ENCODE measurements around the gene XPNPEP1. TPM values are rescaled to one million over a fixed set of nuclear protein-coding genes. Genes with fewer than 3 reads are reported as not detected.

The XPNPEP1 gene
- polyA plus RNA-seq, 1 donor (not counting 4 experiments of a cell fraction or from before 2014, with no cell fraction given) = 96.2 TPM

GRCh38 chr10:109940117-109940516, 16.8 kb upstream of the XPNPEP1 start:
- Histone ChIP-seq H3K9ac (ENCODE audit: control insufficient read depth, extremely low read depth, insufficient read depth, low read length) (no peak overlapping the region), H2AFZ (ENCODE audit: control insufficient read depth, low read length) (no peak overlapping the region), H3K4me3 (ENCODE audit: control insufficient read depth in 2 of 3, extremely low read depth in 1 of 3, insufficient read depth in 2 of 3, low read depth in 1 of 3, low read length in 3 of 3) (no peak overlapping the region), H3K4me2 (ENCODE audit: control insufficient read depth, extremely low read depth, insufficient read depth, low read depth, low read length) (no peak overlapping the region), H3K27ac (ENCODE audit: control insufficient read depth, insufficient read depth, low read length) (no peak overlapping the region), H3K4me1 (ENCODE audit: control insufficient read depth, extremely low read depth, insufficient read depth, low read length) (no peaks in the 10 kb centered on the region), H3K27me3 (ENCODE audit: control insufficient read depth, extremely low read depth, insufficient read depth, low read length) (no peaks in the 10 kb centered on the region), H3K9me3 (ENCODE audit: control insufficient read depth, low read depth, low read length) (no peaks in the 10 kb centered on the region), H3K9me1 (ENCODE audit: control insufficient read depth, extremely low read depth, insufficient read depth, low read length) (no peaks in the 10 kb centered on the region), H3K36me3 (ENCODE audit: control insufficient read depth in 2 of 2, extremely low read depth in 1 of 2, insufficient read depth in 2 of 2, low read length in 2 of 2) (no peaks in the 10 kb centered on the region), H4K20me1 (ENCODE audit: control insufficient read depth, extremely low read depth, insufficient read depth, low read length) (no peaks in the 10 kb centered on the region), H3K79me2 (ENCODE audit: control insufficient read depth, insufficient read depth, low read length) (no peaks in the 10 kb centered on the region)
- dilution Hi-C loops (cut with MboI; ENCODE audit: extremely low pct_ligation_motif_present, low sequenced_read_pairs) = no loop called here
- TF ChIP-seq EZH2 (IDR thresholded peaks at IDR 0.05; ENCODE audit: low read length) (no peak), CTCF (optimal IDR thresholded peaks at IDR 0.05 in 1 of 3, IDR thresholded peaks at IDR 0.05 in 1 of 3, conservative IDR thresholded peaks at IDR 0.05 in 1 of 3; ENCODE audit: extremely low read depth in 1 of 3, insufficient read depth in 2 of 3, low read length in 3 of 3) (no peak)
- DNase-seq (ENCODE audit: low read depth, low spot score) (no peak), FAIRE-seq (no peak)

GRCh38 chr10:109939315-109939961, 16.1 kb upstream of the XPNPEP1 start:
- no peak overlapping the region for H3K4me2 ChIP-seq (ENCODE audit: control insufficient read depth, extremely low read depth, insufficient read depth, low read depth, low read length)
- no peak overlapping the region for H3K27ac ChIP-seq (ENCODE audit: control insufficient read depth, insufficient read depth, low read length)
- no peak overlapping the region for H3K9ac ChIP-seq (ENCODE audit: control insufficient read depth, extremely low read depth, insufficient read depth, low read length)
- no peaks in the 10 kb centered on the region for H3K27me3 ChIP-seq (ENCODE audit: control insufficient read depth, extremely low read depth, insufficient read depth, low read length)
- no peaks in the 10 kb centered on the region for H3K36me3 ChIP-seq (ENCODE audit: control insufficient read depth in 2 of 2, extremely low read depth in 1 of 2, insufficient read depth in 2 of 2, low read length in 2 of 2)
- dilution Hi-C loops (cut with MboI; ENCODE audit: extremely low pct_ligation_motif_present, low sequenced_read_pairs) = no loop called here
- H3K9me1 ChIP-seq (ENCODE audit: control insufficient read depth, extremely low read depth, insufficient read depth, low read length) = no peaks in the 10 kb centered on the region
- no peaks in the 10 kb centered on the region for H3K9me3 ChIP-seq (ENCODE audit: control insufficient read depth, low read depth, low read length)
- no peak for TF ChIP-seq EZH2 (IDR thresholded peaks at IDR 0.05; ENCODE audit: low read length)
- TF ChIP-seq CTCF (optimal IDR thresholded peaks at IDR 0.05 in 1 of 3, IDR thresholded peaks at IDR 0.05 in 1 of 3, conservative IDR thresholded peaks at IDR 0.05 in 1 of 3; ENCODE audit: extremely low read depth in 1 of 3, insufficient read depth in 2 of 3, low read length in 3 of 3) = no peak
- no peaks in the 10 kb centered on the region for H3K79me2 ChIP-seq (ENCODE audit: control insufficient read depth, insufficient read depth, low read length)
- no peaks in the 10 kb centered on the region for H3K4me1 ChIP-seq (ENCODE audit: control insufficient read depth, extremely low read depth, insufficient read depth, low read length)
- H3K4me3 ChIP-seq (ENCODE audit: control insufficient read depth in 2 of 3, extremely low read depth in 1 of 3, insufficient read depth in 2 of 3, low read depth in 1 of 3, low read length in 3 of 3) = no peak overlapping the region
- no peaks in the 10 kb centered on the region for H4K20me1 ChIP-seq (ENCODE audit: control insufficient read depth, extremely low read depth, insufficient read depth, low read length)
- no peak for DNase-seq (ENCODE audit: low read depth, low spot score)
- FAIRE-seq = no peak
- no peak overlapping the region for H2AFZ ChIP-seq (ENCODE audit: control insufficient read depth, low read length)
